Measurements from ENCODE around the gene HS3ST3A1.

Gene HS3ST3A1

DNA sequence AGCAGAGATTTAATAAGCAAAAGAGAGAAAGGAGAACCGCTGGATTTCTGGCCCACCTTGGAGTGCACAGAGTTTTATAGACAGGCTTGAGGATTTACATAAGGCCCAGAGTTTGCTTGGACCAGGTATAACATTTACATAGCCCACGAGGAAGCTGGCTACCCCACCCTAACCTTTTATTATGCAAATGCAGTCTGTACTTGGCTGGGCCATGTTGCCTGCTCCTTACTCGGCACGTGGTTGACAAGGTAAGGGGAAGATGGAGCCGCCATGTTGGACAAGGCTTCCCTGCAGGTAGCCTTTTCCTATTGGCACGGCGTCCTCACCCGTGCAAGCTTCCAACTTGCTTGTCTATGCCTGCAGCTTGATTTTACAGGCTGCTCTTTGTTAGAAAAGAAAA lies 35.2 kb upstream of the HS3ST3A1 start:
- H3K9me3 ChIP-seq (ENCODE audit: control insufficient read depth, low read length): no peaks in the 10 kb centered on the region
- H2AFZ ChIP-seq: no peak overlapping the region
- no peaks in the 10 kb centered on the region for H3K79me2 ChIP-seq
- H3K4me1 ChIP-seq: no peaks in the 10 kb centered on the region
- H3K9ac ChIP-seq: no peak overlapping the region
- no peaks in the 10 kb centered on the region for H3K36me3 ChIP-seq (ENCODE audit: control insufficient read depth, insufficient read depth, low read length)
- no peak overlapping the region for H3K27ac ChIP-seq
- no peak overlapping the region for H3K4me3 ChIP-seq (ENCODE audit: low read depth, low read length)
- no peaks in the 10 kb centered on the region for H3K27me3 ChIP-seq (ENCODE audit: control insufficient read depth, insufficient read depth, low read length)
- no peak overlapping the region for H3K4me2 ChIP-seq (ENCODE audit: low read length)
- TF ChIP-seq, protein P1, sequence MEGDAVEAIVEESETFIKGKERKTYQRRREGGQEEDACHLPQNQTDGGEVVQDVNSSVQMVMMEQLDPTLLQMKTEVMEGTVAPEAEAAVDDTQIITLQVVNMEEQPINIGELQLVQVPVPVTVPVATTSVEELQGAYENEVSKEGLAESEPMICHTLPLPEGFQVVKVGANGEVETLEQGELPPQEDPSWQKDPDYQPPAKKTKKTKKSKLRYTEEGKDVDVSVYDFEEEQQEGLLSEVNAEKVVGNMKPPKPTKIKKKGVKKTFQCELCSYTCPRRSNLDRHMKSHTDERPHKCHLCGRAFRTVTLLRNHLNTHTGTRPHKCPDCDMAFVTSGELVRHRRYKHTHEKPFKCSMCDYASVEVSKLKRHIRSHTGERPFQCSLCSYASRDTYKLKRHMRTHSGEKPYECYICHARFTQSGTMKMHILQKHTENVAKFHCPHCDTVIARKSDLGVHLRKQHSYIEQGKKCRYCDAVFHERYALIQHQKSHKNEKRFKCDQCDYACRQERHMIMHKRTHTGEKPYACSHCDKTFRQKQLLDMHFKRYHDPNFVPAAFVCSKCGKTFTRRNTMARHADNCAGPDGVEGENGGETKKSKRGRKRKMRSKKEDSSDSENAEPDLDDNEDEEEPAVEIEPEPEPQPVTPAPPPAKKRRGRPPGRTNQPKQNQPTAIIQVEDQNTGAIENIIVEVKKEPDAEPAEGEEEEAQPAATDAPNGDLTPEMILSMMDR (IDR thresholded peaks at IDR 0.05): no peak

DNA sequence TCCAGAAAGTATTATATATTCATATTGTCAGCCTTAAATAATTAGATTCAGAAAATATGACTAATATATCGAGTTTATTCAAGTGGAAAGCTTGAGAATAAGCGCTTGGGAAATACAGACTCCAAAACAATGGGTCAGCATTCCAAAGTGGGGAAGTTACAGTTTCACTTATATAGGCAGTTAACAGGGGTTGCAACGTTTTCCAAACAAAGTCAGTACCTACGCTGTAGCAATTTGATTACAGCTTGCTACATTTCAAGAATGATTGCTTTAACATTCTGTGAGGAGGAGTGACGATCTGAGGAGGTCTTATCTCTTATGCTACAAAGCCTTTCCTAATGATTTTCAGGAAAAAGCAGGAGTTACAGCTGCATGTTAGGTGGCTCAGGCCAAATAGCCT lies 34.2 kb upstream of the HS3ST3A1 start:
- Histone ChIP-seq H3K79me2 (no peaks in the 10 kb centered on the region), H3K36me3 (ENCODE audit: control insufficient read depth, insufficient read depth, low read length) (no peaks in the 10 kb centered on the region), H3K4me2 (ENCODE audit: low read length) (no peak overlapping the region), H2AFZ (no peak overlapping the region), H3K4me1 (no peaks in the 10 kb centered on the region), H3K9me3 (ENCODE audit: control insufficient read depth, low read length) (no peaks in the 10 kb centered on the region), H3K4me3 (ENCODE audit: low read depth, low read length) (no peak overlapping the region), H3K9ac (no peak overlapping the region), H3K27me3 (ENCODE audit: control insufficient read depth, insufficient read depth, low read length) (no peaks in the 10 kb centered on the region), H3K27ac (no peak overlapping the region)
- TF ChIP-seq, protein P1 (IDR thresholded peaks at IDR 0.05): no peak

DNA sequence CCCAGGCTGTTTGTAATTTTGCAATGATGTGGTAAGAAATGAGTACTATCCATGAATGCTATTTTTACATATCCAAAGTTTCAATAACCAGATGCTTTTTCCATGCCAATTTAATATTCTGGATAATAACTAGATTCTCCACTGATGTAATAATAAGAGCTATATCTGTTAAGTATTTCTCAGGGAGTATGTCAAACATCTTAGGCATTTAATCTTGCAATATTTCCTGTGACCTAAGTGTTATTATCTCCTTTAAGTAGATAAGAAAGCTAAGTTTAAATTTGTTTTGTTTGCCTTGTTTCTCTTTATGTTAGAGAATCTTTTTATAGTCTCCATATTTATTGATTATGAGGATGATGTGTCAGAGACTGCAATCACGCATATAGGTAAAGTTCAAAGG lies 32.3 kb upstream of the HS3ST3A1 start:
- Histone ChIP-seq H3K36me3 (ENCODE audit: control insufficient read depth, insufficient read depth, low read length) (no peaks in the 10 kb centered on the region), H3K27me3 (ENCODE audit: control insufficient read depth, insufficient read depth, low read length) (no peaks in the 10 kb centered on the region)
- TF ChIP-seq, protein P1 (IDR thresholded peaks at IDR 0.05): no peak

DNA sequence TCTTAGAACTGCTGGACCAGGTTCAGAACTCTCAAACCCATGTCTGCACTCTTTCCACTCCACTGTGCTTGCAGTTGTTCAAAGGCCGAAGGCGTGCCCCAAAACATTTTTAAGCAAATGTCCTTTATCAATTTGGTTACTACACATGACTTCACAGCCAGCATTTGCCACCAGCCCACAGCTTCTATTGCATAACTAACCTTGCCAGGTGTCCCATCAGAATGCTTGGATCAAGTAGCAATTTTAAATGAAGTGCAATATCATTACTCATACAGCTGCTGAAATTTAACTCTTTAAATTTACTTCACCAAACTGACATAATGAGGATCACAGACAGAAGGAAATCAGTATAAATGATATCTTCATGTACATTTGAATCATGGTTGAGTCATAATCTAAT lies 29.8 kb upstream of the HS3ST3A1 start:
- H3K4me3 ChIP-seq (ENCODE audit: low read depth, low read length): no peak overlapping the region
- TF ChIP-seq, protein P1 (IDR thresholded peaks at IDR 0.05): no peak

More for the DNA sequence above, 32.3 kb upstream of the HS3ST3A1 start:
- Histone ChIP-seq H3K79me2 (no peaks in the 10 kb centered on the region), H3K9ac (no peak overlapping the region), H2AFZ (no peak overlapping the region), H3K4me2 (ENCODE audit: low read length) (no peak overlapping the region), H3K9me3 (ENCODE audit: control insufficient read depth, low read length) (no peaks in the 10 kb centered on the region), H3K27ac (no peak overlapping the region), H3K4me1 (no peaks in the 10 kb centered on the region), H3K4me3 (ENCODE audit: low read depth, low read length) (no peak overlapping the region)

DNA sequence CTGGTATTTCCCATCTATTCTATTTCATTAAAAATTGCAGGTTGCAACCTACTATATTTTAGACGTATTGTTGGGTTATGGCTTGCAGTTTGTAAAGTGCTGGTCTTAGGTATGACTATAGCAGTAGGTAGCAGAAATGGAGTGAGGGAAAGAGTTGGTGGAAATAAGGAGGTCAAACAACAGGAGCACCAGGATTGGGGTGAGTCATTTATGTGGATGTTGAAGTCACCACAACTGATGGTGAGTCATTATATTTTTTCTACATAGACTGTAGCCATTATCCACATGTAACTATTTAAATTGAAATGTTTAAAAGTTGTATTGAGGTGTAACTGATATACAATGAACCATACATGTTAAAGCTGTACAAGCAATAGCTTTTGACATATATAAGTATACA lies 25.0 kb upstream of the HS3ST3A1 start:
- Histone ChIP-seq H3K9me3 (ENCODE audit: control insufficient read depth, low read length) (no peaks in the 10 kb centered on the region), H3K36me3 (ENCODE audit: control insufficient read depth, insufficient read depth, low read length) (no peaks in the 10 kb centered on the region), H3K9ac (no peak overlapping the region), H3K27me3 (ENCODE audit: control insufficient read depth, insufficient read depth, low read length) (no peaks in the 10 kb centered on the region), H3K79me2 (no peaks in the 10 kb centered on the region), H3K27ac (no peak overlapping the region), H3K4me2 (ENCODE audit: low read length) (no peak overlapping the region), H3K4me1 (no peaks in the 10 kb centered on the region), H3K4me3 (ENCODE audit: low read depth, low read length) (no peak overlapping the region), H2AFZ (no peak overlapping the region)
- TF ChIP-seq, protein P1 (IDR thresholded peaks at IDR 0.05): no peak

More for the DNA sequence above, 29.8 kb upstream of the HS3ST3A1 start:
- H3K4me1 ChIP-seq: no peaks in the 10 kb centered on the region
- no peak overlapping the region for H3K27ac ChIP-seq
- no peak overlapping the region for H2AFZ ChIP-seq
- H3K4me2 ChIP-seq (ENCODE audit: low read length): no peak overlapping the region
- no peaks in the 10 kb centered on the region for H3K36me3 ChIP-seq (ENCODE audit: control insufficient read depth, insufficient read depth, low read length)
- H3K9ac ChIP-seq: no peak overlapping the region
- no peaks in the 10 kb centered on the region for H3K9me3 ChIP-seq (ENCODE audit: control insufficient read depth, low read length)
- H3K27me3 ChIP-seq (ENCODE audit: control insufficient read depth, insufficient read depth, low read length): no peaks in the 10 kb centered on the region
- no peaks in the 10 kb centered on the region for H3K79me2 ChIP-seq
